H1 (cell line): ENCODE measurements around the gene DSE. TPM values are rescaled to one million over a fixed set of nuclear protein-coding genes. Genes with fewer than 3 reads are reported as not detected.

Source experiments
- CTCF ChIA-PET: fragments of 300-600 bp; sonication (Branson Sonifier 250); formaldehyde crosslinking; loops from one replicate; lab custom pipeline; 2021; ENCODE audit not compliant: partially characterized antibody; lab: Charles Lee
- POLR2A ChIA-PET: fragments of 300-600 bp; sonication (Branson Sonifier 250); formaldehyde crosslinking; loops from one replicate; lab custom pipeline; 2021; ENCODE audit warnings: inconsistent platforms; ENCODE audit not compliant: partially characterized antibody; lab: Charles Lee
- DNase-seq, 2 experiments: peaks; one replicate each; pipeline versions ENCODE4 v3.0.0 to v3.0.0-alpha.2; 2010 to 2022; ENCODE audit warnings: low spot score in 2 of 2, low read depth in 1 of 2, mixed read lengths in 1 of 2
- FAIRE-seq: peaks from 2 replicates; lab custom pipeline; 2011; peaks lifted over from hg19 to GRCh38; lab: Jason Lieb, UNC
- H2AFZ ChIP-seq: 2 replicates; pipeline ENCODE4 v1.8.1; 2012; ENCODE audit warnings: low read length, inconsistent platforms
- H2AK5ac ChIP-seq: 2 replicates; pipeline ENCODE4 v1.6.1; 2013; ENCODE audit warnings: low read depth, low read length
- H2BK120ac ChIP-seq: replicated peaks from 2 replicates; pipeline ENCODE3; 2013; ENCODE audit warnings: low read depth, low read length, inconsistent platforms
- H2BK12ac ChIP-seq: 2 replicates; pipeline ENCODE4 v1.6.1; 2013; ENCODE audit warnings: low read depth, low read length
- H2BK15ac ChIP-seq: 2 replicates; pipeline ENCODE4 v1.6.1; 2013; ENCODE audit warnings: low read length
- H2BK20ac ChIP-seq: 2 replicates; pipeline ENCODE4 v1.6.1; 2013; ENCODE audit warnings: low read length
- H2BK5ac ChIP-seq: 2 replicates; pipeline ENCODE4 v1.6.1; 2013; ENCODE audit warnings: low read depth, low read length
- H3K14ac ChIP-seq: 2 replicates; pipeline ENCODE4 v1.6.1; 2013; ENCODE audit warnings: inconsistent platforms; ENCODE audit not compliant: insufficient read length
- H3K18ac ChIP-seq: 2 replicates; pipeline ENCODE4 v1.6.1; 2013; ENCODE audit warnings: low read length; ENCODE audit errors: extremely low read depth
- H3K23ac ChIP-seq: 2 replicates; pipeline ENCODE4 v1.6.1; 2013; ENCODE audit warnings: inconsistent platforms; ENCODE audit not compliant: insufficient read length
- H3K23me2 ChIP-seq: 2 replicates; pipeline ENCODE4 v1.6.1; 2013; ENCODE audit warnings: low read depth, low read length
- H3K27ac ChIP-seq: 2 replicates; pipeline ENCODE4 v1.6.1; 2011; ENCODE audit warnings: low read depth, low read length, inconsistent platforms
- H3K27me3 ChIP-seq, 4 experiments: replicated peaks in 1 of 4; 1 replicate in 1 of 4; 2 replicates in 3 of 4; pipeline versions ENCODE4 v1.6.1 to v1.8.1; 2011 to 2013; ENCODE audit warnings: low read length in 3 of 4, mild to moderate bottlenecking in 3 of 4, inconsistent platforms in 2 of 4, mixed read lengths in 2 of 4, moderate library complexity in 1 of 4; ENCODE audit not compliant: control insufficient read depth in 3 of 4, insufficient read depth in 3 of 4; ENCODE audit errors: extremely low read depth in 1 of 4
- H3K36me3 ChIP-seq, 4 experiments: 2 replicates each; pipeline versions ENCODE4 v1.6.1 to v1.8.1; 2011 to 2013; ENCODE audit warnings: mild to moderate bottlenecking in 4 of 4, low read length in 3 of 4, moderate library complexity in 2 of 4, control low read depth in 1 of 4, inconsistent platforms in 1 of 4; ENCODE audit not compliant: insufficient read depth in 4 of 4, control insufficient read depth in 2 of 4
- H3K4ac ChIP-seq: replicated peaks from 2 replicates; pipeline ENCODE3; 2013; ENCODE audit warnings: low read length, low read depth, mixed read lengths, inconsistent platforms; ENCODE audit not compliant: insufficient read length
- H3K4me1 ChIP-seq, 4 experiments: replicated peaks in 1 of 4; 1 replicate in 1 of 4; 2 replicates in 3 of 4; pipeline versions ENCODE4 v1.6.1 to v1.8.1; 2011 to 2013; ENCODE audit warnings: low read length in 3 of 4, inconsistent platforms in 2 of 4, mixed read lengths in 1 of 4; ENCODE audit not compliant: insufficient read depth in 4 of 4, control insufficient read depth in 3 of 4
- H3K4me2 ChIP-seq, 2 experiments: 2 replicates each; pipeline versions ENCODE4 v1.6.1 to v1.8.1; 2011 to 2013; ENCODE audit warnings: low read depth in 2 of 2, low read length in 2 of 2, control low read depth in 1 of 2, inconsistent platforms in 1 of 2, mild to moderate bottlenecking in 1 of 2; ENCODE audit not compliant: insufficient read depth in 1 of 2
- H3K4me3 ChIP-seq, 4 experiments: fragments of 200-600, 300-600 bp in 1 of 4; sonication (generic), shearing (Covaris generic), sonication (Bioruptor Twin) in 1 of 4; 2 replicates each; pipeline versions ENCODE4 v1.5.1 to v1.8.1; 2011 to 2016; ENCODE audit warnings: low read length in 4 of 4, low read depth in 3 of 4, control low read depth in 2 of 4, inconsistent platforms in 2 of 4, mild to moderate bottlenecking in 2 of 4, mixed read lengths in 1 of 4, moderate library complexity in 1 of 4; ENCODE audit not compliant: insufficient read depth in 2 of 4; ENCODE audit errors: extremely low read depth in 1 of 4
- H3K56ac ChIP-seq: replicated peaks from 2 replicates; pipeline ENCODE3; 2013; ENCODE audit warnings: low read depth, mild to moderate bottlenecking, mixed read lengths, low read length, inconsistent platforms; ENCODE audit not compliant: insufficient read length
- H3K79me1 ChIP-seq: 2 replicates; pipeline ENCODE4 v1.6.1; 2013; ENCODE audit warnings: low read depth, low read length, control low read depth
- H3K79me2 ChIP-seq, 2 experiments: 2 replicates each; pipeline versions ENCODE4 v1.6.1 to v1.8.1; 2012 to 2013; ENCODE audit warnings: low read length in 2 of 2, mild to moderate bottlenecking in 2 of 2, inconsistent platforms in 1 of 2; ENCODE audit not compliant: insufficient read depth in 2 of 2, control insufficient read depth in 1 of 2
- H3K9ac ChIP-seq, 4 experiments: replicated peaks in 1 of 4; 1 replicate in 1 of 4; 2 replicates in 3 of 4; pipeline versions ENCODE4 v1.6.1 to v1.8.1; 2011 to 2013; ENCODE audit warnings: low read depth in 3 of 4, low read length in 3 of 4, control low read depth in 2 of 4, mild to moderate bottlenecking in 2 of 4, moderate library complexity in 2 of 4, inconsistent platforms in 1 of 4; ENCODE audit errors: extremely low read depth in 1 of 4
- H3K9me3 ChIP-seq, 2 experiments: 2 replicates each; pipeline versions ENCODE4 v1.6.1 to v1.8.1; 2012 to 2013; ENCODE audit warnings: mild to moderate bottlenecking in 2 of 2, moderate library complexity in 2 of 2, control low read depth in 1 of 2, inconsistent platforms in 1 of 2, low read depth in 1 of 2, low read length in 1 of 2, mixed read lengths in 1 of 2; ENCODE audit not compliant: insufficient read depth in 2 of 2
- H4K20me1 ChIP-seq, 2 experiments: replicated peaks in 1 of 2; 2 replicates each; pipeline versions ENCODE3 to v1.8.1; 2011 to 2013; ENCODE audit warnings: inconsistent platforms in 2 of 2, low read length in 2 of 2, mild to moderate bottlenecking in 1 of 2; ENCODE audit not compliant: insufficient read depth in 2 of 2, control insufficient read depth in 1 of 2
- H4K5ac ChIP-seq: 2 replicates; pipeline ENCODE4 v1.6.1; 2013; ENCODE audit warnings: low read length, low read depth, mixed read lengths, inconsistent platforms; ENCODE audit not compliant: insufficient read length
- H4K8ac ChIP-seq: 2 replicates; pipeline ENCODE4 v1.8.0; 2013; ENCODE audit warnings: mild to moderate bottlenecking, moderate library complexity, low read length, inconsistent platforms; ENCODE audit not compliant: insufficient read depth; ENCODE audit errors: extremely low read depth
- H4K91ac ChIP-seq: replicated peaks from 2 replicates; pipeline ENCODE3; 2013; ENCODE audit warnings: low read length, mixed read lengths, inconsistent platforms; ENCODE audit not compliant: insufficient read length
- ASH2L ChIP-seq: fragments of 200-600, 300-600 bp; sonication (generic); IDR thresholded peaks from one replicate; pipeline ENCODE4 v1.7.1; 2017; ENCODE audit warnings: low read length
- ATF3 ChIP-seq: IDR thresholded peaks from 2 replicates; pipeline ENCODE4 v1.6.1; 2011; ENCODE audit warnings: low read depth, mild to moderate bottlenecking, low read length; ENCODE audit not compliant: insufficient read depth
- BCL11A ChIP-seq, 2 experiments: IDR thresholded peaks; one replicate each; pipeline ENCODE4 v1.6.1; 2011; ENCODE audit warnings: low read depth in 2 of 2, low read length in 2 of 2, mild to moderate bottlenecking in 2 of 2
- KDM4A ChIP-seq: IDR thresholded peaks from one replicate; pipeline ENCODE4 v1.7.1; 2012; ENCODE audit warnings: low read depth, mild to moderate bottlenecking, moderate library complexity, low read length, inconsistent platforms; ENCODE audit not compliant: severe bottlenecking
- MAFK ChIP-seq: IDR thresholded peaks from 2 replicates; pipeline ENCODE4 v1.6.1; 2012; ENCODE audit warnings: low read depth, mild to moderate bottlenecking, improper control_type of control experiment, low read length
- RAD21 ChIP-seq, 2 experiments: IDR thresholded peaks in 1 of 2; conservative IDR thresholded peaks in 1 of 2; 2 replicates each; pipeline ENCODE4 v1.6.1; 2011; ENCODE audit warnings: low read depth in 2 of 2, low read length in 2 of 2, improper control_type of control experiment in 1 of 2, inconsistent platforms in 1 of 2, mild to moderate bottlenecking in 1 of 2, moderate library complexity in 1 of 2
- RBBP5 ChIP-seq: IDR thresholded peaks from 2 replicates; pipeline ENCODE4 v1.7.1; 2012; ENCODE audit warnings: low read depth, mild to moderate bottlenecking, inconsistent platforms, low read length, moderate library complexity, borderline replicate concordance
- RXRA ChIP-seq: IDR thresholded peaks from 2 replicates; pipeline ENCODE4 v1.6.1; 2011; ENCODE audit warnings: low read depth, mild to moderate bottlenecking, low read length, moderate library complexity; ENCODE audit not compliant: insufficient read depth
- SP4 ChIP-seq: IDR thresholded peaks from 2 replicates; pipeline ENCODE4 v1.6.1; 2012; ENCODE audit warnings: low read length, inconsistent platforms
- SRF ChIP-seq: IDR thresholded peaks from 2 replicates; pipeline ENCODE4 v1.6.1; 2011; ENCODE audit warnings: mild to moderate bottlenecking, low read depth, low read length, moderate library complexity
- TAF7 ChIP-seq: optimal IDR thresholded peaks from 2 replicates; pipeline ENCODE3; 2011; ENCODE audit warnings: low read depth, mild to moderate bottlenecking, inconsistent platforms, low read length, moderate library complexity, borderline replicate concordance
- TCF12 ChIP-seq: IDR thresholded peaks from 2 replicates; pipeline ENCODE4 v1.6.1; 2011; ENCODE audit warnings: low read depth, mild to moderate bottlenecking, low read length
- ZNF274 ChIP-seq: IDR thresholded peaks from 2 replicates; pipeline ENCODE4 v1.7.0; 2012; ENCODE audit warnings: low read length, borderline replicate concordance; ENCODE audit errors: extremely low read depth
- WGBS, 2 experiments: shearing (Covaris generic) in 1 of 2; methylation state at CpG; one replicate each; pipeline versions ENCODE4 v1.1.6 to v1.1.7; 2013 to 2015; ENCODE audit warnings: low lambda C conversion rate in 2 of 2, mixed read lengths in 2 of 2, inconsistent platforms in 1 of 2, low coverage in 1 of 2, missing lambda C conversion rate in 1 of 2; ENCODE audit not compliant: insufficient replicate concordance in 2 of 2, insufficient coverage in 1 of 2, insufficient read length in 1 of 2; ENCODE audit errors: extremely low coverage in 1 of 2, missing lambda C conversion rate in 1 of 2; 5-methylcytosine and 5-hydroxymethylcytosine counted together
- polyA plus RNA-seq, 7 experiments: library from polyadenylated mRNA; depleted of rRNA in 3 of 7; stranded (reverse) in 5 of 7; unstranded in 2 of 7; fragments of >200 nt in 5 of 7; fragments of 200-250 nt in 2 of 7; gene quantifications; 1 replicate in 5 of 7; 2 replicates in 1 of 7; 4 replicates in 1 of 7; pipeline versions ENCODE4 v1.2.1 to v1.2.3, GENCODE V29; 2011 to 2013; ENCODE audit warnings: missing spikeins in 2 of 7, mixed read lengths in 2 of 7
- total RNA-seq: library from RNA; stranded (reverse); fragmentation: NEBNext Ultra II Directional; extraction: Animal tissue kit (Norgen Biotek cat#: 25700); gene quantifications from 2 replicates; pipeline ENCODE4 v1.2.1, GENCODE V29; 2021

The DSE gene
- total and polyA plus RNA-seq, 2 of the 8 experiments (the other 6 are each of a cell fraction or from before 2014, with no cell fraction given), result 32.5 to 94.4 TPM

- ChIA-PET POLR2A (interaction anchor here (0.9 to 1.0 kb wide), 2 partner anchors 17 to 88 kb away, joined by 3 read pairs; no protein-coding TSS in a partner anchor), CTCF (interaction anchor here (0.7 to 4.7 kb wide), 37 partner anchors 8 to 252 kb away, joined by 3 to 39 read pairs (median 5); partner anchors contain the start of genes CALHM5 and CALHM6)
- Histone ChIP-seq H3K23ac (no peak overlapping the region), H3K18ac (no peak overlapping the region), H2BK5ac (no peak overlapping the region), H4K5ac (no peak overlapping the region), H4K20me1 (no peaks in the 10 kb centered on the region), H3K79me2 (no peaks in the 10 kb centered on the region), H3K9me3 (no peaks in the 10 kb centered on the region), H2BK15ac (no peak overlapping the region), H3K4me1 (0 out of 7 replicates have a peak, but pooled peaks cover 0 to 2% (median 0%) of the 10 kb centered on the region in 4 experiments), H3K4ac (no peak overlapping the region), H4K91ac (no peak overlapping the region), H3K23me2 (no peaks in the 10 kb centered on the region), H2BK12ac (no peak overlapping the region), H3K4me3 (no peak overlapping the region), H2BK20ac (no peak overlapping the region), H3K36me3 (no peaks in the 10 kb centered on the region), H4K8ac (no peak overlapping the region), H2BK120ac (no peak overlapping the region)
- FAIRE-seq (no peak), DNase-seq (no peak)
- TF ChIP-seq ATF3, result no peak
- TF ChIP-seq MAFK, result no peak
- no peak for TF ChIP-seq KDM4A
- TF ChIP-seq SP4, result no peak
- TF ChIP-seq SRF, result no peak
- TF ChIP-seq ASH2L, result no peak
- no peak for TF ChIP-seq RXRA
- no peak for TF ChIP-seq TCF12
- TF ChIP-seq RBBP5, result no peak
- no peak for TF ChIP-seq ZNF274
- TF ChIP-seq RAD21 (IDR thresholded peaks at IDR 0.05 in 1 of 2, conservative IDR thresholded peaks at IDR 0.05 in 1 of 2; ENCODE audit: low read depth in 2 of 2, low read length in 2 of 2), result no peak
- no peak for TF ChIP-seq BCL11A (IDR thresholded peaks at IDR 0.05; ENCODE audit: low read depth in 2 of 2, low read length in 2 of 2)
- no peak for TF ChIP-seq TAF7
- TF ChIP-seq, all 59 proteins: peak for 0
- Histone ChIP-seq H2AFZ (no peak overlapping the region), H3K14ac (no peak overlapping the region), H3K27ac (no peak overlapping the region), H3K9ac (no peak overlapping the region), H2AK5ac (no peak overlapping the region), H3K4me2 (no peak overlapping the region), H3K79me1 (no peaks in the 10 kb centered on the region), H3K27me3 (no peaks in the 10 kb centered on the region), H3K56ac (no peak overlapping the region)
- 68% methylated on average over 5 of the region's 5 CpGs; no CpG with 5 or more reads in 1 of the 2 experiments for WGBS, 2 experiments
These were observed 74.4 kb downstream of the DSE start for GRCh38 chr6:116445102-116445501.
